HepG2 (cell line): Measurements from ENCODE around the gene SPAG6. TPM values are rescaled to one million over a fixed set of nuclear protein-coding genes. Genes with fewer than 3 reads are reported as not detected.

ENCODE experiments used
- ATAC-seq: fragments of 200-7000 bp; cut with Tn5 transposase; 3 replicates; pipeline ENCODE4 v1.9.1; 2020; ENCODE audit warnings: mild to moderate bottlenecking, moderate library complexity
- BruUV-seq: library from RNA; stranded (reverse); fragments of 400-500 nt; replicated peaks from 2 replicates; lab custom pipeline; 2021; lab: Mats Ljungman, UMichigan
- CTCF ChIA-PET: fragments of 300-600 bp; formaldehyde crosslinking; extraction: SDS; loops from one replicate; lab custom pipeline; 2021; ENCODE audit warnings: low total read pairs, inconsistent platforms, low intra/inter-chr PET ratio; lab: Yijun Ruan, JAX
- POLR2A ChIA-PET: fragments of 350-600 bp; sonication (Branson Sonifier 250); formaldehyde crosslinking; loops from one replicate; lab custom pipeline; 2020; ENCODE audit warnings: antibody characterized with exemption, inconsistent platforms; lab: Yijun Ruan, JAX
- DNase-seq: peaks from one replicate; pipeline ENCODE4 v3.0.0-alpha.2; 2015; ENCODE audit warnings: low spot score
- FAIRE-seq: peaks from 3 replicates; lab custom pipeline; 2011; peaks lifted over from hg19 to GRCh38; lab: Jason Lieb, UNC
- H2AFZ ChIP-seq: one replicate; pipeline ENCODE4 v1.6.1; 2011; ENCODE audit warnings: low read length, inconsistent platforms
- H3K27ac ChIP-seq: fragments of 300-600 bp; 3 replicates; pipeline ENCODE4 v1.8.0; 2011; ENCODE audit warnings: mixed run types, mild to moderate bottlenecking, mixed read lengths, low read length, inconsistent platforms; ENCODE audit not compliant: insufficient read depth; ENCODE audit errors: extremely low read length
- H3K27me3 ChIP-seq, 2 experiments: fragments of 200-600 bp in 1 of 2; 2 replicates in 1 of 2; 3 replicates in 1 of 2; pipeline versions ENCODE4 v1.6.0 to v1.8.0; 2011; ENCODE audit warnings: low read length in 2 of 2, mild to moderate bottlenecking in 2 of 2, moderate library complexity in 2 of 2, inconsistent platforms in 1 of 2; ENCODE audit not compliant: insufficient read depth in 2 of 2, control insufficient read depth in 1 of 2
- H3K36me3 ChIP-seq, 2 experiments: fragments of 200-600 bp in 1 of 2; replicated peaks in 1 of 2; 2 replicates in 1 of 2; 3 replicates in 1 of 2; pipeline versions ENCODE4 v1.5.1 to v1.8.0; 2011; ENCODE audit warnings: low read length in 2 of 2, inconsistent platforms in 1 of 2; ENCODE audit not compliant: insufficient read depth in 2 of 2, control insufficient read depth in 1 of 2
- H3K4me1 ChIP-seq: 2 replicates; pipeline ENCODE4 v1.5.1; 2012; ENCODE audit warnings: low read length, inconsistent platforms; ENCODE audit not compliant: insufficient read depth
- H3K4me2 ChIP-seq: 2 replicates; pipeline ENCODE4 v1.6.0; 2011; ENCODE audit warnings: low read depth, low read length, inconsistent platforms
- H3K4me3 ChIP-seq, 3 experiments: fragments of 200-600 bp in 1 of 3; sonication (generic), shearing (Covaris generic) in 1 of 3; replicated peaks in 1 of 3; 2 replicates each; pipeline ENCODE4 v1.5.1; 2011 to 2016; ENCODE audit warnings: low read length in 3 of 3, inconsistent platforms in 2 of 3, low read depth in 2 of 3, mild to moderate bottlenecking in 2 of 3, control low read depth in 1 of 3, mixed read lengths in 1 of 3; ENCODE audit not compliant: insufficient read depth in 1 of 3
- H3K79me2 ChIP-seq: one replicate; pipeline ENCODE4 v1.6.1; 2011; ENCODE audit warnings: low read length, inconsistent platforms; ENCODE audit not compliant: insufficient read depth
- H3K9ac ChIP-seq: 2 replicates; pipeline ENCODE4 v1.6.0; 2011; ENCODE audit warnings: mild to moderate bottlenecking, low read depth, low read length, inconsistent platforms; ENCODE audit not compliant: insufficient read depth
- H3K9me3 ChIP-seq: 2 replicates; pipeline ENCODE4 v1.5.1; 2012; ENCODE audit warnings: mild to moderate bottlenecking, low read length
- H4K20me1 ChIP-seq: 2 replicates; pipeline ENCODE4 v1.6.0; 2011; ENCODE audit warnings: inconsistent platforms, mild to moderate bottlenecking, low read length, moderate library complexity; ENCODE audit not compliant: insufficient read depth
- AGO1 ChIP-seq: fragments of 200-400 bp; formaldehyde crosslinking; IDR thresholded peaks from 2 replicates; pipeline ENCODE4 v1.6.1; 2017; ENCODE audit warnings: mild to moderate bottlenecking, low read depth, low read length, moderate library complexity; ENCODE audit not compliant: poor library complexity, severe bottlenecking
- ARNTL ChIP-seq: sonication (generic); formaldehyde crosslinking; IDR thresholded peaks from 2 replicates; pipeline ENCODE4 v1.4.0; 2020; ENCODE audit warnings: mild to moderate bottlenecking, missing genetic modification reagents
- BORCS8-MEF2B ChIP-seq: sonication (generic); formaldehyde crosslinking; IDR thresholded peaks from 2 replicates; pipeline ENCODE4 v1.8.0; 2022; ENCODE audit warnings: mild to moderate bottlenecking, missing genetic modification reagents
- NR2F6 ChIP-seq, 2 experiments: IDR thresholded peaks; 2 replicates each; pipeline ENCODE4 v1.6.1; 2016; ENCODE audit warnings: antibody characterized with exemption in 1 of 2, mild to moderate bottlenecking in 1 of 2
- ZFAT ChIP-seq: sonication (generic); formaldehyde crosslinking; conservative IDR thresholded peaks from 2 replicates; pipeline ENCODE4 v1.8.1; 2023; ENCODE audit warnings: missing genetic modification reagents, inconsistent platforms
- ZNF232 ChIP-seq: sonication (generic); formaldehyde crosslinking; IDR thresholded peaks from 2 replicates; pipeline ENCODE4 v1.4.0; 2020; ENCODE audit warnings: missing genetic modification reagents, borderline replicate concordance
- ZNF264 ChIP-seq: sonication (generic); formaldehyde crosslinking; IDR thresholded peaks from 2 replicates; pipeline ENCODE4 v1.4.0; 2020; ENCODE audit warnings: missing genetic modification reagents
- ZNF580 ChIP-seq: IDR thresholded peaks from 2 replicates; pipeline ENCODE4 v1.6.1; 2016; ENCODE audit warnings: low read depth, borderline replicate concordance
- ZNF891 ChIP-seq: sonication (generic); formaldehyde crosslinking; IDR thresholded peaks from 2 replicates; pipeline ENCODE4 v1.5.0; 2020; ENCODE audit warnings: mild to moderate bottlenecking, missing genetic modification reagents
- WGBS: methylation state at CpG from one replicate; pipeline ENCODE4 v1.1.6; 2017; ENCODE audit warnings: low lambda C conversion rate; 5-methylcytosine and 5-hydroxymethylcytosine counted together
- in situ Hi-C: cut with HindIII; loops from 2 replicates; pipeline ENCODE4 v1.10.0; 2017; ENCODE audit warnings: low pct_unique_long_range_greater_than_20kb; ENCODE audit not compliant: extremely low pct_ligation_motif_present
- intact Hi-C: fragments of 100-400 bp; cut with micrococcal nuclease; formaldehyde crosslinking; loops from one replicate; pipeline ENCODE4 v1.10.0; 2022; ENCODE audit not compliant: unreplicated experiment
- polyA plus RNA-seq, 8 experiments: library from polyadenylated mRNA; depleted of rRNA in 3 of 8; stranded (reverse) in 7 of 8; unstranded in 1 of 8; fragments of >200 nt; fragmentation: Illumina TruSeq in 4 of 8; extraction: Trizol in 4 of 8; gene quantifications; 2 replicates each; pipeline versions ENCODE4 v1.2.1 to v1.2.3, GENCODE V29; 2011 to 2016; ENCODE audit warnings: low read depth in 4 of 8, missing spikeins in 1 of 8, mixed read lengths in 1 of 8; ENCODE audit not compliant: insufficient read depth in 1 of 8
- total RNA-seq, 5 experiments: library from RNA; depleted of rRNA; stranded (reverse); fragments of >200 nt; fragmentation: Illumina TruSeq; extraction: Trizol; gene quantifications; 2 replicates each; pipeline ENCODE4 v1.2.3, GENCODE V29; 2016; ENCODE audit warnings: low read depth in 1 of 5
- TF ChIP-seq, protein P1 (sequence below): sonication (generic); formaldehyde crosslinking; IDR thresholded peaks from 2 replicates; pipeline ENCODE4 v1.5.1; 2020; ENCODE audit warnings: mild to moderate bottlenecking, missing genetic modification reagents, moderate library complexity
- TF ChIP-seq, protein P2 (sequence below): sonication (generic); formaldehyde crosslinking; IDR thresholded peaks from one replicate; pipeline ENCODE4 v1.5.1; 2020; ENCODE audit warnings: mild to moderate bottlenecking, missing genetic modification reagents; ENCODE audit errors: not compliant biosample characterization

Gene SPAG6
- total and polyA plus RNA-seq, 2 of the 13 experiments (the other 11 are each of a cell fraction or from before 2014, with no cell fraction given) = not detected

GRCh38 chr10:22303461-22303860 is 41.8 kb upstream of the SPAG6 start (continued):
- TF ChIP-seq NR2F6 (IDR thresholded peaks at IDR 0.05) = no peak
- no peak for TF ChIP-seq NR2F6 (CRISPR knock-in tag; IDR thresholded peaks at IDR 0.05)
- TF ChIP-seq BORCS8-MEF2B (CRISPR knock-in tag) = no peak
- no peak for TF ChIP-seq AGO1
- no peak for TF ChIP-seq ZNF264 (CRISPR knock-in tag)

DNA sequence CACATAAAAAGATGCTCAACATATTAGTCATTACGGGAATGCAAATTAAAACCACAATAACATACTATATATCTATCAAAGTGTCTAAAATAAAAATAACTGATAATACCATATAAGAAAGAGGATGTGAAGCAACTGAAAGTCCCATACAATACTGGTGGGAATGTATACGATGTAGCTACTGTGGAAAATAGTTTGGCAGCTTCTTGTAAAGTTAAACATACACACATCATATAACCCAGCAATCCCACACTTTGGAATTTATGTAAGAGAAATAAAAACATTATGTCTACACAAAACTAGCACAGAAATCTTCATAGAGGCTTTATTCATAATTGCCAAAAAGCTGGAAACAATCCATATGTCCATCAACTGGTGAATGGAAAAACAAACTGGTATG is 39.6 kb upstream of the SPAG6 start:
- no peaks in the 10 kb centered on the region for H3K79me2 ChIP-seq
- no peaks in the 10 kb centered on the region for H4K20me1 ChIP-seq
- H3K9me3 ChIP-seq = no peaks in the 10 kb centered on the region
- no peaks in the 10 kb centered on the region for H3K36me3 ChIP-seq
- 56% methylated on average over 2 of the region's 2 CpGs for WGBS
- CTCF ChIA-PET = no interaction called here
- POLR2A ChIA-PET = no interaction called here
- DNase-seq = no peak
- FAIRE-seq = no peak
- no TSS peak for BruUV-seq
- no peak overlapping the region for H3K4me2 ChIP-seq
- no peak overlapping the region for H3K4me3 ChIP-seq
- intact Hi-C loops = no loop called here
- ATAC-seq = no peak
- H2AFZ ChIP-seq = no peak overlapping the region
- no peak overlapping the region for H3K27ac ChIP-seq
- H3K27me3 ChIP-seq = no peaks in the 10 kb centered on the region
- no peak overlapping the region for H3K9ac ChIP-seq
- in situ Hi-C loops = loop anchor here (25.0 kb wide), 2 partner anchors 407 to 793 kb away; partner anchors contain the start of gene PIP4K2A
- no peaks in the 10 kb centered on the region for H3K4me1 ChIP-seq
- TF ChIP-seq, protein P1, sequence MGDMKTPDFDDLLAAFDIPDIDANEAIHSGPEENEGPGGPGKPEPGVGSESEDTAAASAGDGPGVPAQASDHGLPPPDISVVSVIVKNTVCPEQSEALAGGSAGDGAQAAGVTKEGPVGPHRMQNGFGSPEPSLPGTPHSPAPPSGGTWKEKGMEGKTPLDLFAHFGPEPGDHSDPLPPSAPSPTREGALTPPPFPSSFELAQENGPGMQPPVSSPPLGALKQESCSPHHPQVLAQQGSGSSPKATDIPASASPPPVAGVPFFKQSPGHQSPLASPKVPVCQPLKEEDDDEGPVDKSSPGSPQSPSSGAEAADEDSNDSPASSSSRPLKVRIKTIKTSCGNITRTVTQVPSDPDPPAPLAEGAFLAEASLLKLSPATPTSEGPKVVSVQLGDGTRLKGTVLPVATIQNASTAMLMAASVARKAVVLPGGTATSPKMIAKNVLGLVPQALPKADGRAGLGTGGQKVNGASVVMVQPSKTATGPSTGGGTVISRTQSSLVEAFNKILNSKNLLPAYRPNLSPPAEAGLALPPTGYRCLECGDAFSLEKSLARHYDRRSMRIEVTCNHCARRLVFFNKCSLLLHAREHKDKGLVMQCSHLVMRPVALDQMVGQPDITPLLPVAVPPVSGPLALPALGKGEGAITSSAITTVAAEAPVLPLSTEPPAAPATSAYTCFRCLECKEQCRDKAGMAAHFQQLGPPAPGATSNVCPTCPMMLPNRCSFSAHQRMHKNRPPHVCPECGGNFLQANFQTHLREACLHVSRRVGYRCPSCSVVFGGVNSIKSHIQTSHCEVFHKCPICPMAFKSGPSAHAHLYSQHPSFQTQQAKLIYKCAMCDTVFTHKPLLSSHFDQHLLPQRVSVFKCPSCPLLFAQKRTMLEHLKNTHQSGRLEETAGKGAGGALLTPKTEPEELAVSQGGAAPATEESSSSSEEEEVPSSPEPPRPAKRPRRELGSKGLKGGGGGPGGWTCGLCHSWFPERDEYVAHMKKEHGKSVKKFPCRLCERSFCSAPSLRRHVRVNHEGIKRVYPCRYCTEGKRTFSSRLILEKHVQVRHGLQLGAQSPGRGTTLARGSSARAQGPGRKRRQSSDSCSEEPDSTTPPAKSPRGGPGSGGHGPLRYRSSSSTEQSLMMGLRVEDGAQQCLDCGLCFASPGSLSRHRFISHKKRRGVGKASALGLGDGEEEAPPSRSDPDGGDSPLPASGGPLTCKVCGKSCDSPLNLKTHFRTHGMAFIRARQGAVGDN (CRISPR knock-in tag) = no peak
- no peak for TF ChIP-seq ZNF232 (CRISPR knock-in tag)
- TF ChIP-seq ZNF580 = no peak
- TF ChIP-seq ZNF891 (CRISPR knock-in tag) = no peak
- TF ChIP-seq ARNTL = no peak
- TF ChIP-seq, protein P2, sequence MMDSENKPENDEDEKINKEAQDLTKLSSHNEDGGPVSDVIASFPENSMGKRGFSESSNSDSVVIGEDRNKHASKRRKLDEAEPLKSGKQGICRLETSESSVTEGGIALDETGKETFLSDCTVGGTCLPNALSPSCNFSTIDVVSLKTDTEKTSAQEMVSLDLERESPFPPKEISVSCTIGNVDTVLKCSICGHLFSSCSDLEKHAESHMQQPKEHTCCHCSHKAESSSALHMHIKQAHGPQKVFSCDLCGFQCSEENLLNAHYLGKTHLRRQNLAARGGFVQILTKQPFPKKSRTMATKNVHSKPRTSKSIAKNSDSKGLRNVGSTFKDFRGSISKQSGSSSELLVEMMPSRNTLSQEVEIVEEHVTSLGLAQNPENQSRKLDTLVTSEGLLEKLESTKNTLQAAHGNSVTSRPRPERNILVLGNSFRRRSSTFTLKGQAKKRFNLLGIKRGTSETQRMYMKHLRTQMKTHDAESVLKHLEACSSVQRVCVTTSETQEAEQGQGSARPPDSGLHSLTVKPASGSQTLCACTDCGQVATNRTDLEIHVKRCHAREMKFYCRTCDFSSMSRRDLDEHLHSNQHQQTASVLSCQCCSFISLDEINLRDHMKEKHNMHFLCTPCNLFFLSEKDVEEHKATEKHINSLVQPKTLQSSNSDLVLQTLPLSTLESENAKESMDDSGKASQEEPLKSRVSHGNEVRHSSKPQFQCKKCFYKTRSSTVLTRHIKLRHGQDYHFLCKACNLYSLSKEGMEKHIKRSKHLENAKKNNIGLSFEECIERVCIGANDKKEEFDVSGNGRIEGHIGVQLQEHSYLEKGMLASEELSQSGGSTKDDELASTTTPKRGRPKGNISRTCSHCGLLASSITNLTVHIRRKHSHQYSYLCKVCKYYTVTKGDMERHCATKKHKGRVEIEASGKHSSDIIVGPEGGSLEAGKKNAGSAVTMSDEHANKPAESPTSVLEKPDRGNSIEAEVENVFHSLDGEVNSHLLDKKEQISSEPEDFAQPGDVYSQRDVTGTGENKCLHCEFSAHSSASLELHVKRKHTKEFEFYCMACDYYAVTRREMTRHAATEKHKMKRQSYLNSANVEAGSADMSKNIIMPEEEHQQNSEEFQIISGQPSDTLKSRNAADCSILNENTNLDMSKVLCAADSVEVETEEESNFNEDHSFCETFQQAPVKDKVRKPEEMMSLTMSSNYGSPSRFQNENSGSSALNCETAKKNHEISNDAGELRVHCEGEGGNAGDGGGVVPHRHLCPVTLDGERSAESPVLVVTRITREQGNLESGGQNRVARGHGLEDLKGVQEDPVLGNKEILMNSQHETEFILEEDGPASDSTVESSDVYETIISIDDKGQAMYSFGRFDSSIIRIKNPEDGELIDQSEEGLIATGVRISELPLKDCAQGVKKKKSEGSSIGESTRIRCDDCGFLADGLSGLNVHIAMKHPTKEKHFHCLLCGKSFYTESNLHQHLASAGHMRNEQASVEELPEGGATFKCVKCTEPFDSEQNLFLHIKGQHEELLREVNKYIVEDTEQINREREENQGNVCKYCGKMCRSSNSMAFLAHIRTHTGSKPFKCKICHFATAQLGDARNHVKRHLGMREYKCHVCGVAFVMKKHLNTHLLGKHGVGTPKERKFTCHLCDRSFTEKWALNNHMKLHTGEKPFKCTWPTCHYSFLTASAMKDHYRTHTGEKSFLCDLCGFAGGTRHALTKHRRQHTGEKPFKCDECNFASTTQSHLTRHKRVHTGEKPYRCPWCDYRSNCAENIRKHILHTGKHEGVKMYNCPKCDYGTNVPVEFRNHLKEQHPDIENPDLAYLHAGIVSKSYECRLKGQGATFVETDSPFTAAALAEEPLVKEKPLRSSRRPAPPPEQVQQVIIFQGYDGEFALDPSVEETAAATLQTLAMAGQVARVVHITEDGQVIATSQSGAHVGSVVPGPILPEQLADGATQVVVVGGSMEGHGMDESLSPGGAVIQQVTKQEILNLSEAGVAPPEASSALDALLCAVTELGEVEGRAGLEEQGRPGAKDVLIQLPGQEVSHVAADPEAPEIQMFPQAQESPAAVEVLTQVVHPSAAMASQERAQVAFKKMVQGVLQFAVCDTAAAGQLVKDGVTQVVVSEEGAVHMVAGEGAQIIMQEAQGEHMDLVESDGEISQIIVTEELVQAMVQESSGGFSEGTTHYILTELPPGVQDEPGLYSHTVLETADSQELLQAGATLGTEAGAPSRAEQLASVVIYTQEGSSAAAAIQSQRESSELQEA (CRISPR knock-in tag) = no peak
- no peak for TF ChIP-seq ZFAT (CRISPR knock-in tag)
